Prostate gland (tissue), 2 donors: ENCODE results near the gene TRAF3IP3.

Experiments used
- POLR2A ChIP-seq: fragments of 450-650 bp; IDR thresholded peaks from one replicate; pipeline ENCODE4 v1.6.1; 2016; ENCODE audit warnings: antibody characterized with exemption, mild to moderate bottlenecking
- POLR2AphosphoS5 ChIP-seq: sonication (generic); formaldehyde crosslinking; IDR thresholded peaks from one replicate; pipeline ENCODE4 v1.6.1; 2017; ENCODE audit warnings: antibody characterized with exemption
- TF ChIP-seq, protein P1 (sequence below), 4 experiments: fragments of 200-600 bp in 2 of 4; fragments of 450-650 bp in 2 of 4; sonication (generic) in 2 of 4; IDR thresholded peaks; 1 replicate in 3 of 4; 2 replicates in 1 of 4; pipeline ENCODE4 v1.5.1; 2016 to 2019; ENCODE audit warnings: antibody characterized with exemption in 4 of 4, mild to moderate bottlenecking in 2 of 4, moderate library complexity in 2 of 4

DNA sequence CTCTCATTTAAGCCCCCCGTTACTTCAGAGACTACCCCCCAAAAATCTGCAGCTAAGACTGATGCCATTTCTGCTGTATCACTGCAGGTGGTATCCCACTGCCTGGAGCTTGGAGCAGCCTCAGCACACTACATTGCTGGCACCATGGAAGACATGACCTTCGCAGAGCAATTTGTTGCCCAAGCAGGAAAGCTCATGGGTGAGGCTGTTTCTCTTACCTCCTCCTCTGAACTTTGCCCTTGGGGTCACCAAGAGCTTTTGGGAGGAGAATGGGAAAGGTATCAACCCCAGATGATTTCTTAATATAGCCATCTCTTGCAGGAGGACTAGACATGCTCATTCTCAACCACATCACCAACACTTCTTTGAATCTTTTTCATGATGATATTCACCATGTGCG is 49.2 kb upstream of the TRAF3IP3 start:
- TF ChIP-seq POLR2AphosphoS5: no peak
- no peak for TF ChIP-seq POLR2A
- TF ChIP-seq, protein P1, sequence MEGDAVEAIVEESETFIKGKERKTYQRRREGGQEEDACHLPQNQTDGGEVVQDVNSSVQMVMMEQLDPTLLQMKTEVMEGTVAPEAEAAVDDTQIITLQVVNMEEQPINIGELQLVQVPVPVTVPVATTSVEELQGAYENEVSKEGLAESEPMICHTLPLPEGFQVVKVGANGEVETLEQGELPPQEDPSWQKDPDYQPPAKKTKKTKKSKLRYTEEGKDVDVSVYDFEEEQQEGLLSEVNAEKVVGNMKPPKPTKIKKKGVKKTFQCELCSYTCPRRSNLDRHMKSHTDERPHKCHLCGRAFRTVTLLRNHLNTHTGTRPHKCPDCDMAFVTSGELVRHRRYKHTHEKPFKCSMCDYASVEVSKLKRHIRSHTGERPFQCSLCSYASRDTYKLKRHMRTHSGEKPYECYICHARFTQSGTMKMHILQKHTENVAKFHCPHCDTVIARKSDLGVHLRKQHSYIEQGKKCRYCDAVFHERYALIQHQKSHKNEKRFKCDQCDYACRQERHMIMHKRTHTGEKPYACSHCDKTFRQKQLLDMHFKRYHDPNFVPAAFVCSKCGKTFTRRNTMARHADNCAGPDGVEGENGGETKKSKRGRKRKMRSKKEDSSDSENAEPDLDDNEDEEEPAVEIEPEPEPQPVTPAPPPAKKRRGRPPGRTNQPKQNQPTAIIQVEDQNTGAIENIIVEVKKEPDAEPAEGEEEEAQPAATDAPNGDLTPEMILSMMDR (IDR thresholded peaks at IDR 0.05): no peak
